ENCODE data around the gene HASPIN.

HASPIN gene

GRCh38 chr17:3735515-3735914 is 11.8 kb downstream of the HASPIN start:
- TF ChIP-seq CTCF (IDR thresholded peaks at IDR 0.05; ENCODE audit: low read depth, low read length) = no peak
- peak in 1 of 2 donors; percentile 14 for DNase-seq (ENCODE audit: low read depth in 2 of 2)
- H3K4me3 ChIP-seq (replicated peaks in 1 of 2; ENCODE audit: low read depth in 2 of 2, low read length in 2 of 2) = no peak overlapping the region

- no peak for DNase-seq (ENCODE audit: low read depth in 2 of 2)
- no peak overlapping the region for H3K4me3 ChIP-seq (replicated peaks in 1 of 2; ENCODE audit: low read depth in 2 of 2, low read length in 2 of 2)
- no peak for TF ChIP-seq CTCF (IDR thresholded peaks at IDR 0.05; ENCODE audit: low read depth, low read length)
Observed at GRCh38 chr17:3738562-3739295, 15.0 kb downstream of the HASPIN start.

- TF ChIP-seq CTCF (IDR thresholded peaks at IDR 0.05; ENCODE audit: low read depth, low read length) = no peak
- H3K4me3 ChIP-seq (replicated peaks in 1 of 2; ENCODE audit: low read depth in 2 of 2, low read length in 2 of 2) = no peak overlapping the region
- no peak for DNase-seq (ENCODE audit: low read depth in 2 of 2)
Observed at GRCh38 chr17:3739422-3740124, 15.9 kb downstream of the HASPIN start.

GRCh38 chr17:3740611-3741073 is 16.9 kb downstream of the HASPIN start:
- DNase-seq (ENCODE audit: low read depth in 2 of 2) = no peak
- no peak overlapping the region for H3K4me3 ChIP-seq (replicated peaks in 1 of 2; ENCODE audit: low read depth in 2 of 2, low read length in 2 of 2)
- no peak for TF ChIP-seq CTCF (IDR thresholded peaks at IDR 0.05; ENCODE audit: low read depth, low read length)

- H3K4me3 ChIP-seq (replicated peaks in 1 of 2; ENCODE audit: low read depth in 2 of 2, low read length in 2 of 2) = no peak overlapping the region
- DNase-seq (ENCODE audit: low read depth in 2 of 2) = peak in 1 of 2 donors; percentile 40
- no peak for TF ChIP-seq CTCF (IDR thresholded peaks at IDR 0.05; ENCODE audit: low read depth, low read length)
Observed at GRCh38 chr17:3744014-3744413, 20.3 kb downstream of the HASPIN start.

- no peak for TF ChIP-seq CTCF (IDR thresholded peaks at IDR 0.05; ENCODE audit: low read depth, low read length)
- H3K4me3 ChIP-seq (replicated peaks in 1 of 2; ENCODE audit: low read depth in 2 of 2, low read length in 2 of 2) = no peak overlapping the region
- no peak for DNase-seq (ENCODE audit: low read depth in 2 of 2)
Observed at GRCh38 chr17:3745071-3745470, 21.4 kb downstream of the HASPIN start.

All from cardiac fibroblast (primary cell).